NCI-H1092 treated with DMSO at 0.1 percent for 48 hours (cell line): Measurements from ENCODE around the gene DNAJB13.

ENCODE experiments used
- DNase-seq: peaks from one replicate; lab custom pipeline; 2025; lab: John Stamatoyannopoulos, UW

The DNAJB13 gene

DNA sequence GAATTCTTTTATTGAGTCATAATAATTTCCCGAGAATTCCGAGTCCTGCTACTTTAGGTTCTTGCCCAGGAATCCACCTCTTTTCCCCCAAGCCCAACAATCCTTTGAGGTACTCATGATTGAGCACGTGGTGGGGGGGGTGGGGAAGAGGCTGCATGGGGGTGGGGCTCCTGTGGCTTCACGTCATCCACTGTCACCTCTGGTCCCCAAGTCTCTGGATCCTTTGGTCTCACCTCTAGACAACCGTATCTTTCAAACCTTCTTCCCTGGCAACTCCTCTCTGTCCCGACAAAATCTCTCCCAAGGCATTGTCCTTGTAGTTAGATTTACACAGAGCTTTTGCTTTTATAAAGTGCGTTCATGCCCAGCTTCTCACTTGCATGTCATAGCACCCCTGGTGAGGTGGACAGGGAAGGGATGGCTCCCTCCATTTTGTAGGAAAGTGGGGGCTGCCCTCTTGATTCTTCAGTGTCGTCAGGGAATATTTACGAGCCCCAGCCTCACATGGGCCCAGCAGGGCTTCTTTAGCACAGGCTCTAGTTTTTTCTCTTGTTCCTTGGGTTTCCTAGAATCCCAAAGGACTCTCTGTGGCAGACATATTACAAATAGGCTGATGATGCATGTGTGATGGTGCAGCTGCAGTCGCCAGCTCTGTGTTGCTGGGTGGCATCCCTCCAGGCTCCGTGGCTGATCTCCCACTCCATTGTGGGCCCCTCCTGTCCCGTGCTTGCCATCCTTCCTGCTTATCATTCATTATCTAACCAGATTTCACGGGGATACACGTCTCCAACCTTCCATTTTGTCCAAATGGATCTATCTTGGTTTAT is 49.7 kb downstream of the DNAJB13 start:
- DNase-seq, result no peak

DNA sequence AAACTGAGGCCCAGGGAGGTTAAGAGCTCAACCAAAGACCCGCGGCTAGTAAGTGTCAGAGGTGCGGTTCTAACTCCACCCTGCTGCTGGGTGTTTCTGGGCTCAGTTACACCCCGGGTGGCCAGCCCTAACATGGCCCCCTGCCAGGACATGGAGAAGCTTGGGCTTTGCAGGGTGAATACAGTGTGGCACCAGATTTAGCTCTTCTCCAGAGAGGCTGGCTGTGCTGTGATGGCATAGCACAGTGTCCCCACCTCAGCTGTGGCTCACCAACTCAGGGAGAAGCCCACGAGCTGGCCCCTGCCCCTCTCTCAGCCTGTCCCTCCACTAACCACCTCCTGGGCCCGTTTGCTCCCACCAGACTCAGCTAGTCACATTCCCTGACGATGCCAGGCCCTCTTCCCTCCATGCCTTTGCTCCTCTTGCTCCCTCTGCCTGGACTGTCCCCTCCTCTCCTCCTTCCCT is 51.0 kb downstream of the DNAJB13 start:
- no peak for DNase-seq

DNA sequence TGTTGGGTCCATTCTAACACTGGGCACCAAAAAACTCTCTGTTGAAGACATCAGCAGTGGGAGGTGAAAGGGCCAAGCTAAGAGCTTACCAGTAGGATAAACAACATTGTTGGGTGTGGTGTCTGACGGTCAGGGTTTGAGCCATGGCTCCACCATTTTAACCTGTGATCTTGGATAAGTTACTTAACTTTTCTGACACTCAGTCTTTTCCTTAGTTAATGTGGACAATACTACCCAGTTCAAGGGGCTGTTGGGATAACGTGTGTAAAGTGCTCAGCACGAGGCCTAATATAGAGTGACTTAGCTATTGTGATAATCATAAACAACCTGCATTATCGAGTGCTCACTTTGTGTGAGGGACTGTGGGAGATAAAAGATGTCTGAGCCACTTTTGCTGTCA is 52.0 kb downstream of the DNAJB13 start:
- no peak for DNase-seq

DNA sequence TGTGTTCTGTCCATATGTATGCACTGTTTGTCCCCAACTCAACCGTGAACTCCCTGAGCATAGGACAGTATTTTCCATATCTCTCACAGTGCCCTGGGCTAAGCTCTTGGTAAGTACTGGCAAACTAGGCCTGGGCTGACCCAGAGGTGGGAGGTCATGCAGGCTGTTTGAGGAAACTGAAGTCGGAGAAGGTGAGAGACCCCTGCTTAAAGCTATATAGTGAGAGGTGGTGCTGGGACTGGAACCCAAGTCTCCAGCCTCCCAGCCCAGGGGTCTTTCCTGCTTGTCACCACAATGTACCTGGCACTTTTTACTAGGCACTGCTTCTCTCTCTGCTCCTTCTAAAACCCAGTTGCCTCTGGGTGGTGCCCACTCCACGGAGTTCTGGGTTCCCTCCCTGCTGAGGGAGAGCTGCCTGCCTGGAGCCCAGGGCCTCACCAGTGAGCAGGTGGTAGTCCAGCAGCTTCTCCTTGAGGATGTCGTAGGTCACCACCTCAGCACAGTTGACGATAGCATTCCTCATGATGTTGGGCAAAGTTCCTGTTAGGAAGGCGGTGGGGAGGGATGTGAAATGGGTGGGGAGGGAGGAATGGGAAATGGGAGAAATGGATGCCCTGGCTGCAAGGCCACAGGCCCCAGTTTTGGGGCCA is 53.3 kb downstream of the DNAJB13 start:
- DNase-seq, result no peak

DNA sequence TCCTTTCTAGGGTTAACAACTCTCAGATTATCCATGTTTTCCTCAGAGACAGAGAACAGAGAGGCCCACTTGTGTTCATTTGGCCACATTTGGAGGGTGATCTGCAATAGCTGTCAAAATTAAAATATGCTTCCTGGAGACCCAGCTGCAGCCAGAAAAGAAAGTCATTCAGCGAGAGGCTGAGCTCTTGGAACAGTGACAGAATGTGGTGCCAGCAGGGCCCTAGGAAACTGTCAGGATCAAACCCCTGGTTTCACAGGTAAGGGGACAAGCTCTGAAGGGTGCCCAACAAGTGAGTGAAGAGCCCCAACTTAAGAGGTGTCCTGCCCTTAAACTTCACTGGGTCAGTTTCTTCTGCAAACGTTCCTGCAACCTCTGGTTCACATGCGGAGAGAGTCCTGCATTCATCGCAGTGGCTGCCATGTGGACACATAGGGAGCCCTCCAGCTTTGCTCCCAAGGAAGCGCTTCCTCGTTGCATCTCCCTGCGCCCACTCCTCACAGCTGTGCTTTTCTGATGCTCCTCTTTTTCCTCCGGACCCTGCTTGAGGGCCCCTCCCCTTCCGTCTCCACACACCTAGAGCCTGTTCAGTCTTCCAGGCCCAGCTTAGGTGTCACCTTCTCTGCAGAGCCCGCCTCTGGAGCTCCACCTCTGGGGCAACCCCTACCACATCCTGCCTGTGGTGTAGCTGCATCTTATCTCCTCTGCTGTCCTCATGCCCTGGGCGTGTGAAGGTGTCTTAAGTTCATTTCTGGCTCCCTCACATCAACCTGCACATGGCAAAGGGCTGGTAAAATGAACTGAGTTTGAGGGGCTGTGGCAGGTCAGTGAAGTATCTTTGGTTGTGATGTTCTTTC is 54.2 kb downstream of the DNAJB13 start:
- no peak for DNase-seq

DNA sequence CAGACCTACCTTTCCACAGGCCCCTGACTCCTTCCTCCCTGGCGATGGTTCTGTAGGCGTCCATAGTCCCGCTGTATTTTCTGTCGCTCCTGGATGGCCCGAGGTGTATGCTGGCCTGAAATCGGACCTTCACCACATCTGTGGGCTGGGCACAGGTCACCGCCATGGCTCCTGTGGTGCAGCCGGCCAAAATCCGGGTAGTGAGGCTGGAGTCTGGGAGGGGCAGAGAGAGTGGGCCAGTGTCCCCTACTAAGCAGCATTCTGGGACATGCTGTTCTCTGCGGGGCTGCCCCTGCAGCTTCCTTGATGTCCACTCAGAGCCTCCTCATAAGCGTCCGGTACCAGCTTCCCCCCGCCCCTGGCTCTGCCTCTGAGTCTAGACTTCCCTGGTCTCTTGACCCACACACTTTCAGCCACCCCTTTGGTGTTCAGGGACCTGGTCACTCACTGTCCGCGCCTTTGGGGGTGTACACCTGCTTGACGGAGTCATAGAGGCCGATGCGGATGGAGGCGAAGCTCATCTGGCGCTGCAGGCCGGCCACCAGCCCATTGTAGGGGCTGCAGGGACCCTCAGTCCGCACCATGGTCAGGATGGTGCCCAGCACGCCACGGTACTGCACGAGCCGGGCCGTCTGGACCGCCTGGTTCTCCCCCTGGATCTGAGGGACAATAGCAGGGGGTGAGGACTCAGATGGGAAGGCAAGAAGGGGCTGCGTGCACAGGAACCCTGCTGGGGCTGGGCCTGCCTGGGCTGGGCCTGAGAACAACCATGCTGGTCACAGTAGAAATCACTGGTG is 55.1 kb downstream of the DNAJB13 start:
- no peak for DNase-seq

DNA sequence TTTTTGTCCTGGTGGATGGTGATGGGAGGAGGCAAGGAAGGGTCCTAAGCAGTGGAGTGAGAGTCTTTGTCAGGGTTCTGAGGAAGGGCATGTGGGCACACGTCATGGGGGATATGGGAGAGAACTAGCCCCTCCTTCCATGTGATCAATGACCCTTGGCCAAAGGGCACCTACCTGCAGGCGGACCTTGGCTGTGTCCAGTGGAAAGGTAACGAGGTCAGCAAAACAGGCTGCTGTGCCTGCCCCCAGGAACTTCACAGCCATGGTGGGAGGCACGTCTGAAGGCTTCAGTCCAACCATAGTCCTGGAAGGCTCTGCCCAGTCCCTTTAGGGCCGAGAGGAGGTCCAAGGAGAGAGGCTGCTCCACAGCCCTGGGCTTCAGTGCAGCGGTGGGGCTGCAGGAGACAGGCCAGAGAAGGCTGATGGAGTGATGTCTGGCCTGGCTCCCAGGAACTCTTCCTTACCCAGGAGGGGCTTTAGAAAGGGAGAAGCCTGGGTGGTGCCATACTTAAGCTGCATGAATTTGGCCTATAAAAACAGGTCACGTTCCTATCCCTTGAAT is 56.0 kb downstream of the DNAJB13 start:
- no peak for DNase-seq

DNA sequence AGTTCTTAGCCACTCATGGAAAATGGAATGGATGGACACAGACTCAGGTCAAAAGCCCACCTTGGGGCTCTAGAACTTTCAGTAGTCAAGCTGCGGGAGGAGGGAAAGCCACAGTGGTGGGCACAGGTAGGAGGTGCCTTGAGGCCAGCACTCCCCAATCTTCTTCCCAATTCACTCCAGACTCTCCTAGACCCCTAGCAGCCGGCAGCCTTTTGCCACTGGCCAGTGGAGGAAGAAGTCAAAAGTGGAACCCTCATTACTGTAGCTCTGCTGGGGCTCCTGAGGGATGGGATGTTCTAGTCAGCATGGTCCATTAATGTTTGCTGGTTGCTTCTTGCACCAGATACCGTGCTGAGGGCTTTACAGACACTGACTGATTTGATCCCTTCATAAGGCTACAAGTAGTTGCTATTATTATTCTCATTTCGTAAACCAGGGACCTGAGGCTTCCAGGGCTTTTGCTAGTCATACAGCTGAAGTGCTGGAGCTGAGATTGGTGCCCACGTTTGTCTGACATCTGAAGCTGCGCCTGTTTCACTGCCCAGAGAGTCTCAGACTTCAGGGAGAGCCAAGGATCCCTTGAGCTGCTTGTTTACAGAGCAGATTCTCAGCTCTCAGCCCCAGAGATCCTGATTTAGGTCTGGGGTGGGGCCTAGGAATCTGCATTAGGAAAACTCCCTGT is 57.0 kb downstream of the DNAJB13 start:
- DNase-seq, result no peak

DNA sequence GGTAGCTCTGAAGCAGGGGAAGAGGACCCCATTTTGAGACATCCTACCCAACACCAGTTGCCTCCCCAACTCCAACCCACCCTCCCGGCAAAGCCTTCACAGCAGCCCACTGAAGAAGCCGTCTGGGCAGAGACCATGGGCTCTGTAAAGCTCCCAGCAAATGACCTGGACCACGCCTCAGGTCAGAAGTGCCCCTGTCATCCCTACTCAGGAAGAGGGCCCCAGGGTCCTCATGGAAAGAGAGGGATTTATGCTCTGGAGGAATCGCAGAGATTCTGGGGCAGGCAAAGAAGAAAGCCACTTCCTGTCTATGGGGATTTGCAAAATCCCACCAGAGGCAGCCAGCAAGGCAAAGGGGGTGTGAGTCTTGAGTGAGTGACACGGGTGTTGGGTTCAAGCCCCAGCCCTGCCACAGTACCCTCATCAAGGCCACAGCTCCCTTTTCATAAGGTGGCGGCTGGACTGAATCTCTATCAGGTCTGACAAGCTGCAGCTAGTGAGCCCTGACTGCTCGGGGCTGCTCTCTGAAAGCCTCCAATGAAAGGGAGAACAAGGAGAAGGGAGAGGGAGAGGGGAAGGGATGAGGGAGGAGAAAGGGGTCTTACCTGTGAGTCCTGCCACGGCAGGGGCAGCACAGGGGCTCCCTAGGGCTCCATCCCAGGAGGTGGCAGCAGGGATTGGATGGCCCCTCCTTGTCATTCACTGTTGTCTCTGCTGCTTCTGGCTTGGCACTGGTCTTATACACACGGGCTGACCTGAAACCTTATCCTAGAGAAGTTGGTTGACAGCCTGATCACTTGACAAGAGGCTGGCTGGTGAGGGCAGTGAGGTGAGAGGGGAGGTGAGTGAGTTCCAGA is 57.8 kb downstream of the DNAJB13 start, which contains the start of gene UCP3:
TSS of gene UCP3 (minus strand) at position 713 of the 857 bp plus-strand sequence. CDS start 2,043 bp downstream, outside the sequence.
- DNase-seq, result peak; percentile 22

DNA sequence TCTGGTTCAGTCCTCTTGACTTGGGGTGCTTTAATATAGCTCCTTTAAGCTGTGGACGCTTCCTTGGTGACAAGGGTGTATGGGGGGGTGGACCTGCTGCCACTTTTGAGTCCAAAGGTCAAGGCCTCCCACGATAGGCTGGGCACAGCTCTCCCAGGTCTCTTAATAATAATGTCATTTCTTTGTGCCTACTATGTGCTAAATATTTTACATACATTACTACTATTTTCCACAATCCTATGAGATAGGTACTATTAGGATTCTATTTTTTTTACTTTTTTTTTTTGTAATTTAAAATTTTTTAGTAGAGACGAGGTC is 58.4 kb downstream of the DNAJB13 start:
- no peak for DNase-seq

DNA sequence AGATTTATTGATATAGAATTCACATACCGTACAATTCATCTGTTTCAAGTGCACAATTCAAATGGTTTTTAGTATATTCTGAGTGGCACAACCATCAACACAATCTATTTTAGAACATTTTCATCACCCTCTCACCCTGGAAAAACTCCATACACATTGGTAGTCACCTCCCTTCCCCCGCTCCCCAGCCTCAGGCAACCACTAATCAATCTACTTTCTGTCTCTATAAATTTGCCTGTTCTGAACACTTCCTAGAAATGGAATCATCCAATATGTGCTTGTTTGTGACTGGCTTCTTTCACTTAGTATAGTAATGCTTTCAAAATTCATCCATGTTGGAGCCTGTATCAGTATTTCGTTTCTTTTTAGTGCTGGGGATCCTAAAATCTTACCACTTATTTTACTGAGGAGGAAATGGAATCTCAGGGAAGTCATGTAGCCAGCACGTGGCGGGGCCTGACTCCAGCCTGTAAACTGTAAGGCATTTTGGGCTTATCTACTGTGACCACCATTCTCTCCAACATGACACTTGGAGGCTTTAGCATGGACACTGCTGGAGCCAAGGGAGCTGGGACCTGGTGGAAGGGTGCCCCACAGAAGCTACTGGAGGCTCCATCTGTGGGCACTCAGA is 59.0 kb downstream of the DNAJB13 start:
- DNase-seq, result no peak

DNA sequence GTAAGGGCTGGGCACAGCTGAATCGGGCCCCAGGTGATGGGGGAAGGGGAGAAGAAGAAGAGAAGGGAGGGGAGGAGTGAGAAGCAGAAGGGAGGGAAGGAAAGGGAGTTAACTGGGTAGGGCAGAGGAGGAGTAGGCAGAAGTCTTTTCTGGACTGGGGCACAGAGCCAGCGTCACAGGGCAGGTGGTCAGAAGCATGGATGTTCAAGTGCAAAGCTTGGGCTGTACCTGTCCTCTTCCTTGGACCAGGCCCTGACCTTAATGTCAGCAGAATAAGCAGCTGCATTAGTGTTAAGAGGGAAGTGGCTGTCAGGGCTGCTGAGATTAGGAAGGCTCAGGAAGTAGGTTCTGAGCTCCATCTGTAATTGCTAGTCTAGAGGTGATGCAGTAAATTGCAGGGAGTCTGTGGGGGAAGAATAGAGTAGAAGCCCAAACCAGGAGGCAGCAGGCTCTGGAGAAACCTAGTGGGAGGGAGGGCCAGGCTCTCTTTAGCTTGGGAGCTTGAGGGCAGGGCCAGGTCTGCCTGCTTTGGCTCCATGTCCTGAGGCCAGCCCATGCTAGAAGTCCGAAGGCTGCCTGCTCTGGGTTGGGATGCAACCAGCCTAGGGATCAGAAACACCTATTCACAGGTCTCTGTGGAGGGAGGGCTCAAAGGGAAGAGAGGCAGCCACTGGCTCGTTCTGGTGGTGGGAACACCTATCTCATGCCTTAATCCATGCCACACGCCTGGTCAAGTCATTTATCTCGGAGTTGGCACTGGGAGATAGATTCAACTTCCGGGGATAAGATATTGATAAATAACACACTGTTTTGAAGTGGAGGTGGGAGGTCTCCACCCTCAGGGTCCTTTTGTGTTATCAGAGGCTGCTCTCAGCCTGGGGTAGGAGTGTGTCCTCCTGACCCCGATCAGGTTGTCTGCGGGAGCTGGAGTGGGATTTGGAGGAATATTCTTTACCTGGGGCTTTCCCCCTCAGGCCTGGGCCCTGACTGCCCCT is 59.8 kb downstream of the DNAJB13 start:
- DNase-seq, result no peak

DNA sequence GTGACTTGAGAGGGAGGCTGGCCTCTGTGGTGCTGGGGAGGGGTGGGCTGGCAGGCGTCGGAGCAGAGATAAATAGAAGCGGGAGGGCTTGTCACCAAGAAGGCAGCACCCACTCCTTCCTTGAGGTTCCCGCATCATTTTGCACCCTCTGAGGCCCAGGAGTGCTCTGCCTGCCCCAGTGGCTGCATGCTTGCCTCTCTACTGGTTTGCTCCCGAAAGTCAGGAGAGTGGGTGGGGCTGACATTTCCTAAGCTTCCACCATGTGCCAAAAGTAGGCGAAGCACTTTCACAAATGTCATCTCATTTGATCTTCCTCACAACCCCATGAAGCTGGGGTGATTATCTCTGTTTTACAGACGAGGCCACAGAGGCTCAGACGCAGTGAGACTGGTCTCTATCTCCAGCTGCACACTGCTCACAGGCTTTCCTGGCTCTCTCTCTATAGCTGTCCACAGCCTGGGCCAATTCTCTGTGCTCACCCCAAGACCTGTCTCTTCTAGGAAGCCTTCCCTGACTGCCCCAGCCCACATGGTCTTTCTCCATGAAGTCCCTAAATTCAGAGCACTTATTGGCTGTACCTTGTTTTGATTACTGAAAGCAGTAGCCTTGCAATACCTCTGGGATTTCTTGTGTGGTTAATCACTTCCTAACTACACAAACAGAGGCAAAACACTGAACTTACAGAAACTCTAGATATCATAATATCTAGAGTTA is 60.7 kb downstream of the DNAJB13 start:
- no peak for DNase-seq

DNA sequence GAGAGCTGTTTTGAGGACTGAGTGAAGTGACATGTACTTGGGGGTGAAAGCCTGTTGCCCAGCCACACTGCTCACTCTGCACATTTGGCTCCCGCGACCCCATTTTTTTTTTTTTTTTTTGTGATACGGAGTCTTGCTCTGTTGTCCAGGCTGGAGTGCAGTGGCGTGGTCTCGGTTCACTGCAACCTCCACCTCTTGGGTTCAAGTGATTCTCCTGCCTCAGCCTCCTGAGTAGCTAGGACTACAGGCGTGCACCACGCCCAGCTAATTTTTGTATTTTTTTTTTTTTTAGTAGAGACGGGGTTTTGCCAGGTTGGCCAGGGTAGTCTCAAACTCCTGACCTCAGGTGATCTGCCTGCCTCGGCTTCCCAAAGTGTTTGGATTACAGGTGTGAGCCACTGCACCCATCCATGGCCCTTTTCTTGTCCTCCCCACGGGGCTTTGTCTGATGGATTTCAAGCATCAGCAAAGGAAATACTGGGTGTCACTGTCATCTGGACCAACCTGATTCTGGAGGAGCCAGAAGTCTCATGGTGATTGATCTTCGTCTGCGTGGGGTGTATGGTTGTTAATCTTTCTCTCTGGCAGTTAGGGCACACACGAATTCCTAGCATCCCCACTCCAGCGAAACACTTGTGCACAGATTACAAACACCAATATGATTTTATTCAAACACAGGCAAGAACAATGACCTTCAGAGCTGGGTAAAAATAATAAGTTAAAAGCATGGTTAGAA is 61.4 kb downstream of the DNAJB13 start:
- no peak for DNase-seq

DNA sequence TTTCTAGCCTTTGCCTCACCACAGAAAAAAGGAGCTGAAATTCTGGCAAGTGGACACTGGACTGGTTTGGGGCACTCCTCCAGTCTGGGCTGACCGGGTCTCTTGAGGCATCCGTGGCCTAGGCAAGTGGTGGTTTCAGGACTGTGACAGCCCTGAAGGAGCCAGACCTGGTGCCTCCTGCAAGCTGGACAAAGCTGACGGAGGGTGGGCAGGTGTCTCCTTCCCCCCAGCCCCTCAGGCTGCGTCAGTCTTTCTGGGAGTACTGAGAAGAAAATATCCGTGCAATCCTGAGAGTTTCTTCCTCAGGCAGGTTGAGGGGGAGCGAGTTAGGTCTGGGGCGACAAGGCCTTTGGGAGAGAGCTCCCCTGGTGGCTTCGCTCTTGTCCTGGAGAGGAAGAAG is 62.3 kb downstream of the DNAJB13 start:
- no peak for DNase-seq

DNA sequence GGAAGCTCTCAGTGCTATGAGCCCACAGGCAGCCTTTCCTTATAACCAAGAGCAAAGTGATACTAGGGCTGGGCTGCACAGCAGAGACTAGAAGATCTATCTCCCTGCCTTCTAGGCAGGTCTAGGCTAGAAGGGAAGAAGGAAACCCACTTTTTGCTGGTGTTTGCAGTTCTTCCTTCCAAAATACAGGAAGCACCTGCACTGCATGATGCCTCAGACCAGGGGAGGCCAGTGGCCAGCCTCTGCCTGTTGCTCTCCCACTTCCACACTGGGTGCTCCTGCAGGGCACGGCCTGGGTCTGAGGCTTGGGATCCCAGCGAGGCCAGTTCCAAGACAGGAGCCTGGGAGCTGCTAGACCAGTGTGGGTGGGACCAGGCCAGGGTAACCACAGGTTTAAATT is 64.1 kb downstream of the DNAJB13 start:
- DNase-seq, result no peak
